Esophagus squamous epithelium (tissue), 4 donors: ENCODE data around the gene CRYBG2.

ENCODE experiments used
- CTCF ChIP-seq, 6 experiments: fragments of 450-650 bp in 4 of 6; fragments of 200-600 bp in 2 of 6; sonication (generic) in 2 of 6; IDR thresholded peaks; one replicate each; pipeline ENCODE4 v1.5.1; 2016 to 2019; ENCODE audit warnings: antibody characterized with exemption in 6 of 6, mild to moderate bottlenecking in 4 of 6, moderate library complexity in 4 of 6
- POLR2A ChIP-seq, 4 donors: fragments of 450-650 bp; IDR thresholded peaks; one replicate each; pipeline ENCODE4 v1.6.1; 2017; ENCODE audit warnings: antibody characterized with exemption in 4 of 4, mild to moderate bottlenecking in 4 of 4, moderate library complexity in 3 of 4

- no peak for TF ChIP-seq CTCF (IDR thresholded peaks at IDR 0.05)
- no peak for TF ChIP-seq POLR2A (IDR thresholded peaks at IDR 0.05)
These were observed 69.9 kb downstream of the CRYBG2 start for GRCh38 chr1:26283871-26284596.
